Dermis microvascular lymphatic vessel endothelial cell (primary cell): Measurements from ENCODE around the gene TMEM51. TPM values are rescaled to one million over a fixed set of nuclear protein-coding genes. Genes with fewer than 3 reads are reported as not detected.

Source experiments
- DNase-seq, 2 donors: peaks; one replicate each; pipeline versions ENCODE4 v3.0.0 to v3.0.0-alpha.2; 2010; ENCODE audit warnings: low read depth in 2 of 2
- total RNA-seq: library from RNA; depleted of rRNA; stranded (reverse); fragments of >200 nt; gene quantifications from 2 replicates; pipeline ENCODE4 v1.2.1, GENCODE V29; 2014

The TMEM51 gene
- total RNA-seq, 1 donor from 2014 or later: 6.7 TPM

DNA sequence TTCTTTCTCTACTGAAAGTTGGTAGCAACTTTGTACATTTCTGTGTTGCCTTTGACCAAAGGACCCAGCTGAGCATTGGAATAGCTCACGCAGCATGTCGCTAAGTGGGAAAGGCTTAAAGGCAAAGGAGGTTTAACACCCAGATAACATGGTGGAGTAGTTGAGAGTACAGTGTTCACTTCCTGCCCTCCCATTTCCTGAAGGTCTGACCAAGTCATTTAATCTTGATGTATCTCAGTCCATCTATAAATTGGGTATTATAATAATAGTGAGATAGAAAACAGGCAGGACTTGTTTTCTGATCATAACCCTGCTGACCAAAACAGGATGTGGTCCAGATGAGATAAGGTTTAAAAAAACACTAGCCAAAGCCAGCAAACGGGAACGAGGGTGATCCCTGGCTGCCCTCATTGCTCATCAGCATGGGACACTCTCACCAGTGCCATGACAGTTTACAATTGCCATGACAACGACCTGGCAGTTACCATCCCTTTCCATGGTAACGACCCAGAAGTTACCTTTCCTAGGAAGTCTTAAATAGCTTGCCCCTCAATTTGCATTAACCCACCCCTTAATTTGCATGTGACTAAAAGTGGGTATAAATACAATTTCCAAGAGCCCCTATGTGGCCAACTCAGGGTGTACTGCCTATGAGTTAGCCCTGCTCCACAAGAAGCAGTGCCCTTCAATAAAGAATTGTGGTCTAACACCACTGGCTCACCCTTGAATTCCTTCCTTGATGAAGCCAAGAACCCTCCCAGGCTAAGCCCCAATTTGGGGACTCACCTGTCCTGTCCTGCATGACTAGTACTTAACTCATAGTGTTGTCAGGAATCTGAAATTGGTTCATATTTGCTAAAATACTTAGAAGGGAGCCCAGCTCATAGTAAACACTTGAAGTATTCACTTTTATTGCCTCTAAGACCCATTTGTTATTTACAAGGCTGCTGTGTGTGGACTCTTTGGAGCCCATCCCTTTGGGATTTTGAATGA, 65.0 kb downstream of the TMEM51 start:
- DNase-seq: peak; percentile 100

DNA sequence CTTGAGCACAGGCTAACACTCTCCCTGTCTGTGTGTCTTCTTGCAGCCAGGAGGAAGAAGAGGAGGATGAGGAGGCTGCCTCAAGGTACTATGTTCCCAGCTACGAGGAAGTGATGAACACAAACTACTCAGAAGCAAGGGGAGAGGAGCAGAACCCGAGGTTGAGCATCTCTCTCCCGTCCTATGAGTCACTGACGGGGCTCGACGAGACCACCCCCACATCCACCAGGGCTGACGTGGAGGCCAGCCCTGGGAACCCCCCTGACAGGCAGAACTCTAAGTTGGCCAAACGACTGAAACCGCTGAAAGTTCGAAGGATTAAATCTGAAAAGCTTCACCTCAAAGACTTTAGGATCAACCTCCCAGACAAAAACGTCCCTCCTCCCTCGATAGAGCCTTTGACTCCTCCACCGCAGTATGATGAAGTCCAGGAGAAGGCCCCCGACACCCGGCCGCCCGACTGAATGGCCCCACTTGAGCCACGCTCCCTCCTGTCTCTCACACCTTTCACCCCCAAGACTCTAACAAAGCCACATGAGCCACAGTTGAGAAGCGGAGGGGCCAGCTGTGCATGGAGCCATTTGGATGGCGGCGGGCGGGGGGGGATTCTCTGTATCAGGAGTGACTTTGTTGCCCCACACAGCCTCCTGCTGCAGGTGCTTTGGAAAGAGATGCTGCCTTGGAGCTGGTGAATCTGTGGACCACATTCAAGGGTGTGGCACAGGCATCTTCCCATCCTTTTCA, 65.9 kb downstream of the TMEM51 start:
- DNase-seq: no peak

DNA sequence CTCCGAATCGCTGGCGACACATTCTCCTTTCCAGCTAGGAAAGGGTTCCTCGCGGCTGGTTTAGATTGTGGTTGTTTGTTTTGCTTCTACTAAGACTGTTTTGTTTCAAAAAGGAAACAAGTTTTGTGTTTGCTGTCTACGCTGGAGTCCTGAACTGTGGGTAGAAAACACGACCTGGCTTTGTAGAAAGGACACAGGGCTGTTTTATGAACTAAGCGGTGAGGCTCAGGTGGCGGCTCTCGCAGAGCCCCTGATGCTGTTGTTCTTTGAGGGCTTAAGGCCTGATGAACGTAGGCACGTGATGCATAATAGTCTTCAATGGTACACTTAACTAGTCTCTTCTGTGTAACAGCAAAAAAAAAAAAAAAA, 66.5 kb downstream of the TMEM51 start:
- no peak for DNase-seq

DNA sequence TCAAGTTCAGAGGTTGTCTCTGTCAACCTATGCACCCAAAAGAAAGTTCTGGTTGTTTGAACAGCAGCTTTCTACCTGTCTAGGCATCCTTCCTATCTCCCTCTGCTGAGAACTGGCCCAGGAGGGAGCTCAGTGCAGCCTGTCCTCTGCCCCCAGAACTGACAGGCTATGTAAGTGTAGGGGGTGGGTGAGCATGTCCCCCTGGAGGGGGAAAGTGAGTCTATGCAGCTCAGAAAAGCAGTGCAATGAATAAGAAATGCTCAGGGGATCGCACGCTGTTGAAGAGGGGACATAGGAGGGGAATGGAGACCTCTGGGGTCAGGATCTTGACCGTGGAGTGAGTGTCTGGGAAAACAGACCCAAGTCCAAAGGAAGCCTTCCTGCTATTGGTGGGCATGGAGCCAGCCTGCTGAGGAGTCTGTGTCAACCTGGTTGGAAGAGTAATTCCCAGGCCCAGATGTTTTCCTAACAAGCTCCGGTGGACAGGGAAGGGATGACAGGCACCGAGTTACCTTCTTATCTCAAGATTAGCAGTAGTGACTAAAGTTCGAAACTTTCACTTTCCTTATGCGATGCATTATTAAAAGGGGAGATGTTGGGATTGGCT, 67.4 kb downstream of the TMEM51 start:
- DNase-seq: peak in 1 of 2 donors; percentile 25

DNA sequence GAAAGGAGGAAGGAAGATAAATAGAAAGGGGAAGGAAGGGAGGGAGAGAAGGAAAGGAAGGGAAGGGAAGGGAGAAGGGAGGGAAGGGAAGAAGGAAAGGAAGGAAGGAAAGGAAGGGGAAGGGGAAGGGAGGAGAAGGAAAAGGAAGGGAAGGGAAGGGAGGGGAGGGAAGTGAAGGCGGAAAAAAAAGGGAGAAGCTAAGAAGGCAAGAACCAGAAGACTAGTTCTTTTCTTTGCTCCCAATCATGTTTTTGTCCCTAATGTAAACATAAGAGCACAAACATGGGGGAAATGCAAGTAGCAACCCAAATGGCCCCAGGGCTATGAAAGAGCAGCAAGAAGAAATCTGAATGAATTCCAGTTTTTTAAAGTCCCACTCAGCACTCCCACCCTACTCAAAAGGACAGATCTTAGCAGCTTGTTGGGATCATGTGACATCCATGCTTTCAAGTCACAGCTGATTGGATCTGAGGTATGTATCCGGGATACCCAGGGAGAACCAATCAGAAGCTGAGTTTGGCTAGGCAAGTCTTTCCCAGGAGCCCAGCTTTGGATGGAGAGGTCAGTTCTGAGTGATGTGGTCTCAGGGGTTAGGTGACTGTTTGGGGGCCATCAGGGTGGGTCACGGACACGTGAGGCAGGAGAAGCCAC, 69.2 kb downstream of the TMEM51 start:
- DNase-seq: no peak

DNA sequence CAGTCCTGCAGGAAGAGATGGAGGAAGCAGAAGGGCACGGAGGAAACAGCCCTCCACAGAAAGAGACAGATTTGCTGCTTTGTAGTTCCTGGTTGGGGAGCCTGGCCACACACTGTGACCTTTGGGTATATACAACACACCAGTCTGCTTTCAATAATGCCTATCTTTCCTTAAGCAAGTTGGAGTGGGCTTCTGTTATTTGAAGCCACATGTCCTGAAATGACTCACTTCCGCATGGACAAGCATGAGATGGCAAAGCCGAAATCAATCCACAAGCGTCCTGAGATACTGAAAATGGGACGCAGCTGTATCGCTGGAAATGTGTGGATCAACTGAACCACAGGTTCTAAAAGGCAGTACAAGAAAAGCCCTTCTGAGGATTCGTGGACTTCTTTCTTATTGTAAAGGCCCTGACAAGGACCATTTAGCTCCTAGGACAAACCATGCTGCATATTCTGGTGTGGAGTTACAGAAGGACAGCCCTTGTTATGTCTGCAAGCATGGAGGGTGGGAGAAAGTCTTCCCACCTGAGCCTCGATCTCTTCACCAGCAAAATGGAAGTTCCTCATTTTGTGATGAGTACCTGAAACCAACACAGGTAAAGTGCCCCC, 70.8 kb downstream of the TMEM51 start:
- DNase-seq: peak; percentile 36 to 74

DNA sequence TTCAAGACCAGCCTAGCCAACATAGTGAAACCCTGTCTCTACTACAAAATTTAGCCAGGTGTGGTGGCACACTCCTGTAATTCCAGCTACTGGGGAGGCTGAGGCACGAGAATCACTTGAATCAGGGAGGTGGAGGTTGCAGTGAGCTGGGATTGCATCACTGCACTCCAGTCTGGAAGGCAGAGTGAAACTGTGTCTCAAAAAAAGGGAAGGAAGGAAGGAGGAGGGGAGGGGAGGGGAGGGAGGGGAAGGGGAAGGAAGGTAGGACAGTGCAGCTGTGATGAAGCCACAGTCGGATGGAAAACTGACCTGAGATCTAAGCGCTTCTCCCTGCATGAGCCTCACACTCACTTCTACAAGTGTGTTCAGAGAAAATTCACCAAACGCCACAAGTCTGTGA, 71.4 kb downstream of the TMEM51 start:
- no peak for DNase-seq

DNA sequence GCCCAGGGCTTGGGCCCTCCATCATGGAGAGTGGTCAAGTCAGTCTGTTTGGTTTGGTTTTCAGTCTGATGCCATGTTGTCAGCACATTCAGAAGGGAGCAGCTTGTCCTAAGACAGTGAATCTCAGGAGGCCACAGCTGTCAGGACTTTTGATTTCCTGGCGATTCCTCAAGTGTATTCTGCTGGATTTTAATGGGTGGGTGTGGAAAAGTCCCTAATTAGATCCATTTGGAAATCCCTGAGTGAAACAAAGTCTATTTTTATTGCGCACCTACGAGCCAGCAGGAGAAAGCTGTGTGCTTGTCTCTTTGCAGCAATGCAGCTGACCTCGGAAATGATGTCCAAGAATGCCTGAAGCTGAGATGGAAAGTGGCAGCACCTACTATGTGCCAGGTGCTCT, 71.9 kb downstream of the TMEM51 start:
- no peak for DNase-seq

DNA sequence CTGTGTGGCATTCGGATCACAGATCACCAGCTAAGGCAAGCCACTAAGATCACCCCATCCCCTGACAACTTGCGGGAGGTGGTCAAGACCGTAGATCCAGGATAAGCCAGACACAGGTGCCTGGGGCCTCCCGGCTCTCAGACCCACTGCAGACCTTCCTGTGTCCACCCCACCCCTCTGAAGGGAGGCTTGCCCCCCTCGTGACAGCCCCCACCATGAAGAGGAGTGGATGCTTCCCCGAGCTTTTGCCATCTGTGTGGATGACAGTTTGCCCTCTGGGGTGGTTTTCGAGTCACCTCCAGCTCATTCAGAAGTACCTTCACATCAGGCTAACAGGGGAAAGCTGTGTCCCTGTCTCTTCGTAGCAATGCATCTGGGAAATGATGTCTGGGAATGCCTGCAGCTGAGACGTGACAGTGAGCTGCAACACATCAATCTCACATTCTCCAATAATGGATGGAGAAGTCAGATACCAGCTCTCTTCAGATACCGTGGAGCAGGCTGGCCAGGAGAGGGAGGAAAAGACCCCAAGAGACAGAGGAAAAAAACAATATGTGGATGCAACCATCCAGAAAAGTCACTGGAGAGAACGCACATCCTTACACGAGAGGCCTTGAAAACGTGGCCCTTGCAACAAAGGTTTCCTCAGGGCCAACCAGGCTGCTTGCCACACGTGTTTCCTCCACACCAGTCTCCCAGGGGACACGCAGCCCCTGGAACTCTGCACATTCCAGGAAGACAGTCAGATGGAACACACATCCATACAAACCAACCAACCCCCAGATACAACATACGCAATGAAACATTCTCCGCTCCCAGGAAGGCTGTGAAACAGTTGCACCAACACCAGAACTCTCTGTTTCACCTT, 73.1 kb downstream of the TMEM51 start:
- DNase-seq: no peak

DNA sequence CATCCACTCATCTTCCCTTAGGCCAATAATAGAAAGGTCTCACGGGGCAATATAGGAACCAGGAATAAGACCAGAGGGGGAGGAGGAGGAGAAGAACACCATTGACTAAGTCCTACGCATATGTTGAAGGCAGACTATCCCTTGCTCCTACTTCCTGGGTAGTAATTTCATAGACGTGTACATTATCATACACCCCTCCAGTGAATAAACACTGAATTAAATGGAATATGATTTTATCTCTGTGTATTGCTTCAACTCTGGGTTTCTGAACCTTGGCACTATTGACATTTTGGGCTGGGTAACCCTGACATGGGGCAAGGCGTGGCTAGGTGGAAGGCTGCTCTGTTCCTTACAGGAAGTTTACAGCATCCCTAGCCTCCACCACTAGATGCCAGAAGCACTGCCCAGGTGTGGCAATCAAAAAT, 76.2 kb downstream of the TMEM51 start:
- no peak for DNase-seq

DNA sequence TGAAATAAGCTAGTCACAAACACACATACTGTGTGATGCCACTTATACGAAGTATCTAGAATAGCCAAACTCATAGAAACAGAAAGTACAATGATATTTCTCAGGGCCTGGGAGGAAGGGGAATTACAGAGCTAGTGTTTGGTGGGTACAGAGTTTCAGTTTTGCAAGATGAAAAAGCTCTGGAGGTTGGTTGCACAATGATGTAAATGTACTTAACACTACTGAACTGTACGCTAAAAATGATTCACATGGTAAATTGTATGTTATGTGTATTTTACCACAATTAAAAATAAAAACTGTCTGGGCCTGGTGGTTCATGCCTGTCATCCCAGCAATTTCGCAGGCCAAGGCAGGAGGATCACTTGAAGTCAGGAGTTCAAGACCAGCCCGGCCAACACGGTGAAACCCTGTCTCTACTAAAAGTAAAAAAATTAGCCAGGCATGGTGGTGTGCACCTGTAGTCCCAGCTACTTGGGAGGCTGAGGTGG, 78.2 kb downstream of the TMEM51 start:
- DNase-seq: no peak

DNA sequence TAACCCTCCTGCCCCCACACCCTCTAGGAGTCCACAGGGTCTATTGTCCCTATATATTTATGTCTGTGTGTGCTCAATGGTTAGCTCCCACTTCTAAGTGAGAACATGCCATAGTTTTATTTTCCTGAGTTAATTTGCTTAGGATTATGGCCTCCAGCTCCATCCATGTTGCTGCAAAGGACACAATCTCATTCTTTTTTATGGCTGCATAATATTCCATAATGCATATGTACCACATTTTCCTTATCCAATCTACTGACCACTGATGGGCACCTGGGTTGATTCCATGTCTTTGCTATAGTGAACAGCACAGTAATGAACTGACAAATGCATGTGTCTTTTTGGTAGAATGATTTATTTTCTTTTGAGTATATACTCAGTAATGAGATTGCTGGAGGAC, 80.1 kb downstream of the TMEM51 start:
- no peak for DNase-seq

DNA sequence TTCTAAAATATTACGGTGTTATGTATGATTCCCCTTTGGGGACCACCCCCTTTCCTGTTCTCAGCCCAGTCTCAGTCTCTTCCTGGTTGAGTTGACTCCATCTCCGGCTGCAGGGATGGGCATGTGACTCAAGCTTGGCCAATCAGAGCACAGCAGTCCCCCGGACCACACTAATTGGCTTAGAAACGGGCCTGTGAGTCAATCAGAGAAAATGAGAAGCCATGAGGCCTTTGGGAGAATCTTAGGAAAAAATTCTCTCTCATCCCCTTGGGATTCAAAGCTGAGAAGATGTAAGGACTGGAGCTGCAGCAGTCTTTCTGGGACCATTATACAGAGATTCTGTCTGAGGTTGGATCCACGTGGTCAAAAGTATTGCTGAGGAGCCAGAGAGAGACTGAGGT, 82.8 kb downstream of the TMEM51 start:
- DNase-seq: no peak

DNA sequence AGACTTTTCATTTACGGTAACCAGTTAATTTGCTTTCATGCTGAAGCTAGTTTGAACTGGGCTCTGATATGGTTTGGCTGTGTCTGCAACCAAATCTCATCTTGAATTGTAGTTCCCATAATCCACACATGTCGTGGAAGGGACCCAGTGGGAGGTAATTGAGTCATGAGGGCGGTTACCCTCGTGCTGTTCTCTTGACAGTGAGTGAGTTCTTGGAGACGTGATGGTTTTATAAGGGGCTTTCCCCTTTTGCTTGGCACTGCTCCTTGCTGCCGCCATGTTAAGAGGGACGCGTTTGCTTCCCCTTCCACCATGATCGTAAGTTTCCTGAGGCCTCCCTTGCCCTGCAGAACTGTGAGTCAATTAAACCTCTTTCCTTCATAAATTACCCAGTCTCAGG, 83.2 kb downstream of the TMEM51 start:
- no peak for DNase-seq

DNA sequence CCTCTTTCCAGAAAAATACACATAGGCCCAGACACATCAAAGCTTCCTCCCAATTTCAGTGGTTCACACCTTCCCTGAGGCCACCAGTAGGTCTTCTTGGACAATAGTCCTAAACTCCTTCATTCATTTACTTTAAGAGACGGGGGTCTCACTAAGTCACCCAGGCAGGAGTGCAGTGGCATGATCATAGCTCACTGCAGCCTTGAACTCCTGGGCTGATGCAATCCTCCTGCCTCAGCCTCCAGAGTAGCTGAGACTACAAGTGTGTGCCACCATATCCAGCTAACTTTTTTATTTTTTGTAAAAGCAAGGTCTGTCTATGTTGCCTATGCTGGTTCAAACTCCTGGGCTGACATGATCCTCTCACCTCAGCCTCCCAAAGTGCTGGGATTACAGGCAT, 85.2 kb downstream of the TMEM51 start:
- DNase-seq: no peak

DNA sequence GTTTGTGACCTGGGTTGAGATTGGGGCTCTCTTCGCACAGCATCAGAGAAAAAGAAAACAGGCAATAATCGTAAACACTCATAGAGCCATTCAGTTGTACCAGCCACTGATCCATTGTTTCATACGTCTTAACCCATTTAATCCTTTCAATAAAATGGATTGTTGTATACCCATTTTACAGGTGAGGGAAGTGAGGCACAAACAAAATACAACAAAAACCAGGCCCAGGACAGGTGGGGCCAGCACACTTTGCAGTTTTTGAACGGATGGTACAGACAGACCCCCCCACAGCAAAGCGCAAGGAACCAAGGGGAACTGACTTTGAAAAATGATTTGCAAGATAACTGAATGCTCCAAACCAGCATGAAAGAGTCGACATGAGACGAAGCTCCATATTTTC, 89.2 kb downstream of the TMEM51 start:
- no peak for DNase-seq

DNA sequence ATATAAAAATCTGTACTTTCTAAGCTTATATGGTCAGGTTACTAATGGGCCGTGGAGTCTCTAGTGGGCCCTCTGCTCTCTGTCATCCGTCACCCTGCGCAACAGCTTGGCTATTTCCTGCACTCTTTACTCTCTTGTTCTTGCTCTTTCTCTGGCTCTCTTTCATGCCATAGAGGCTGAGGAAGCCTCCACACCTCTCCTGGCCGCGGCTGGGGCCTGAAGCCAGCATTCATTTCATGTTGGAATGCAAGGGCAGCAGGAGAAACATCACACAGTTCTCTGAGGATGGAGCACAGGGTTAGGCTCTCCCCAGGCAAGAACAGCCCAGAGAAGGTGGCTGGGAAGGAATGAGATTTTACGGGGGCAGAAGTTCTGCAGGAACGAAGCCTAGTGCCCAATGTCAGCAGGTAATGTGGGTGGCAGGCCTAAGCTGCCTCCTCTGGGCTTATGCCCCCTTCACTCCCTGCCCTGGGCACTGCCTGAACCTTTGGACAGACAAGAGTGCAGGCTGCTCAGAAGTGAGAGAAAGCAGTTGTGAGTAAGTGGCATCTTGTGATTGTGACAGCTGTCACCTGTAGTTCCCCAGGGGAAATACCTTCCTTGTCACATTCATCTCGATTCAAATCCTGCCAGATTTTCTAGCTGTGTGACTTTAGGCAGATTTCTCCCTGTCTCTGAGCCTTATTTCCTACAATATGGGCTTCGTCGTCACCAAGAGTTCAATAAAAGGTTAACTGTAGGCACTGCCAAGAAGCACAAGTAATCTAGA, 89.9 kb downstream of the TMEM51 start:
- no peak for DNase-seq

DNA sequence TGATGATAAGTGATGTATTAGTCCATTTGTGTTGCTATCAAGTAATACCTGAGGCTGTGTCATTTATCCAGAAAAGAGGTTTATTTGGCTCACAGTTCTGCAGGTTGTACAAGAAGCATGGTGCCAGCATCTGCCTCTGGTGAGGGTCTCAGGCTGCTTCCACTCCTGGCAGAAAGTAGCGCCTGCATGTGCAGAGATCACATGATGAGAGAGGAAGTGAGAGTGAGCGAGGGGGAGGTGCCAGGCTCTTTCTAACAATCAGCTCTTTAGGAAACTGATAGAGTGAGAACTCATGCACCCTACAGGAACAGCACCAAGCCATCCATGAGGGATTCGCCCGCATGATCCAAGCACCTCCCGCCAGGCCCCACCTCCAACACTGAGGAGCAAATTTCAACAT, 91.3 kb downstream of the TMEM51 start:
- no peak for DNase-seq

DNA sequence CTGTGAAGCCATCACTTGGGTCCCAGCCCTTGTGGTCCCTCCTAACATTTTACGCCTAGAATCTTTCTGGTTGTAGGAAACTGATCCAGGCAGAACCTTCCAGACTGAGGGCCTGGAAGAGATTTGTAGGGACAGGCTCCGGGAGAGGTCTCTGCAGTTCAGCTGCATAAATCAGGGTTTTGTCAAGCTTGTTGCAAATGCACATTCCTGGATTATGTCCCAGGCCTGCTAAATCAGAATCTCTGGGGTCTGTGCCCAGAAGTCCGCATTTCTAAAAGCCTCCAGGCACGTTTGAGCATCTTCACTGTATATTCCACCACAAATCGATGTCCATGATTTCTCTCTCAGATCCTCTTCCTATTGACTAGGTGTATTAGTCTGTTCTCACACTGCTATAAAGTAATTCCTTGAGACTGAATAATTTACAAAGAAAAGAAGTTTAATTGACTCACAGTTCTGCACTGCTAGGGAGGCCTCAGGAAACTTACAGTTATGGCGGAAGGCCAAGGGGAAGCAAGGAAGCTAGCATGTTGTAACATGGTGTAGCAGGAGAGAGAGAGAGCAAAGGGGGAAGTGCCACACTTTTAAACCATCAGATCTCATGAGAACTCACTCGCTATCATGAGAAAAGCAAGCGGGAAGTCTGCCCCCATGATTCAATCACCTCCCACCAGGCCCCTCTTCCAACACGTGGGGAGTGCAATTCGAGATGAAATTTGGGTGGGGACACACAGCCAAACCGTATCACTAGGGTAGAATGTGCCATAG, 92.2 kb downstream of the TMEM51 start:
- DNase-seq: no peak
